ENCODE data around the gene TTC39A.
"Not testable (repeated sequence)": the region's sequence is repeated elsewhere in the genome, so short reads cannot be mapped to it uniquely, and the experiment has no call there.

The TTC39A gene

DNA sequence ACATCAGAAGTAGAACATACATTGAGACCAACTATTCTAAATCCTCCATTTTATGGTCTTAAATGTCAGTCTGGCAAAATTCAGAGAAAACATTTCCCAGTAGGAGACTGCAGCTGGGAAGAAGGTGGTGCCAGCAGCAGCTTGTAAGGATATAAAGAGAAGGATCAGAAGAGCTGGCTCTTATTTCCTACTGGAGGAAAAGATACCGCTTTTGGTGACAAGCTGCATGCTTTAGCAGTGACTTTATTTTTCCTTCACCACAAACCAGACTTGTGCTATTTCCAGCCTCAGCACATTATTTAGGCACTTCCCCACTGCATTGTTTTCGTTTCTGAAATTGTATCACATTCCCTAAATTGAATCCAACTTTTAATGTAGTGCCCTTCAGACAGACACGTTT, 65.9 kb downstream of the TTC39A start:
- no peak for DNase-seq

DNA sequence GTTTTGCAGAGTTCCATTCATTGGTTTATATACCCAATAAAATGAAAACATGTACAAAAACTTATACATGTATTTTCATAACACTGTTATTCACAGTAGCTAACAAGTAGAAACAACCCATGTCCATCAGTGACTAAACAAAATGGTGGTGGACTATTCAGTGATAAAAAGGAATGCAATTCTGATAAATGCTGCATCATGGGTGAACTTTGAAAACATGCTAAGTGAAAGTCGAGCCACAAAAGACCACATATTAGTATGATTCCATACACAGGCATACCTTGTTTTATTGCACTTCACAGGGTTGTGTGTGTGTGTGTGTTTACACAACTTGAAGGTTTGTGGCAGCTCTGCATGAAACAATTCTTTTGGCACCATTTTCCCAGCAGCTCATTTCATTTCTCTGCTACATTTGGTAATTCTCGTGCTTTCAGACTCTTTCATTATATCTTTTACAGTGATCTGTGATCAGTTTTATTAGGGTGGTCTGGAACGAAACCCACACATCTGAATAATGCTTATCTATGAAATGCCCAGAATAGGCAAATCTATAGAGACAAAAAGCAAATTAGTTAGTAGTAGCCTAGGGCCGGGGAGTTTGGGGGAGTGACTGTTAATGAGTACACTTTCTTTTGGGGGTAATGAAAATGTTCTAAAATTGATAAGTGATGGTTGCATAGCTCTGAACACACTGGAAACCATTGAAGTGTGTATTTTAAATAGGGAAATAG, 67.0 kb downstream of the TTC39A start:
- no peak for DNase-seq

DNA sequence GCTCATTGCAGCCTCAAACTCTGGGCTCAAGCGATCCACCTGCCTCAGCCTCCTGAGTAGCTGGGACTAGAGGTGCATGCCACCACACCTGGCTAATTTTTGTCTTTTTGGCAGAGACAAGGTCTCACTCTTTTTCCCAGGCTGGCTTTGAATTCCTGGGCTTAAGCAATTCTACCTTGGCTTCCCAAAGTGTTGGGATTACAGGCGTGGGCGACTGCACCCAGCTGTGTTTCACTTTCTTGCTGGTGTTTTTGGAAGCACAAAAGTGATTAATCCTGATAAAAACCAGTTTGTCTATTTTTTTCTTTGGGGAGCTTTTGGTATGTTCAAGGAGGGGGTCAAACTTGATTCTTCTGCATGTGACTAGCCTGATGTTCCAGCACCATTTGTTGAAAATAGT, 75.0 kb downstream of the TTC39A start:
- no peak for DNase-seq

DNA sequence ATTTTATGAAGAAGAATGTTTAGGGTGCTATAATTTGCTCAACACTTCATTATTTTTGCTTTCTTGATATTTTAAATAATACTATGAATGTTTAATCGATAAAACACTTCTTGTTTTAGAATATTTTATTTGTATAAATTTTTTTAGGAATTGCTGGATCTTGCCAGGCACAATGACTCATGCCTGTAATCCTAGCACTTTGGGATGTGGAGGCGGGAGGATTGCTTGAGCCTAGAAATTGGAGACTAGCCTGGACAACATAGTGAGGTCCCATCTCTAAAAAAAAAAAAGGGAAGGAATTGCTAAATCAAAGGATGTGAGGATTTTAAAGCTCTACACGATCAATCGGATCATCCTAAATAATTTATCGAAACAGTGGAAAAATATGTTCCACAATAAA, 76.7 kb downstream of the TTC39A start:
- DNase-seq: no peak

DNA sequence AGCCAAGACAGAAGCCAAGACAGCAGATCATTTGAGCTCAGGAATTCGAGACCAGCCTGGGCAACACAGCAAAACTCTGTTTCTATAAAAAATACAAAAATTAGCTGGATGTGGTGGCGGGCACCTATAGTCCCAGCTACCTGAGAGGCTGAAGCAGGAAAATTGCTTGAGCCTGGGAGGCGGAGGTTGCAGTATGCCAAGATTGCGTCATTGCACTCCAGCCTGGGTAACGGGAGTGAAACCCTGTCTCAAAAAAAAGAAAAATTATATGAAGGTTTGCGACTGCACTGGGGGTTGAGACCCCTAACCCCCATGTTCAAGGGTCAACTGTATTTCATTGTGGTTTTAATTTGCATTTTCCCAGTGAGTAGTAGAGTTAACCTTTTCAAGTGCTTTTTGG, 78.0 kb downstream of the TTC39A start:
- DNase-seq: no peak

DNA sequence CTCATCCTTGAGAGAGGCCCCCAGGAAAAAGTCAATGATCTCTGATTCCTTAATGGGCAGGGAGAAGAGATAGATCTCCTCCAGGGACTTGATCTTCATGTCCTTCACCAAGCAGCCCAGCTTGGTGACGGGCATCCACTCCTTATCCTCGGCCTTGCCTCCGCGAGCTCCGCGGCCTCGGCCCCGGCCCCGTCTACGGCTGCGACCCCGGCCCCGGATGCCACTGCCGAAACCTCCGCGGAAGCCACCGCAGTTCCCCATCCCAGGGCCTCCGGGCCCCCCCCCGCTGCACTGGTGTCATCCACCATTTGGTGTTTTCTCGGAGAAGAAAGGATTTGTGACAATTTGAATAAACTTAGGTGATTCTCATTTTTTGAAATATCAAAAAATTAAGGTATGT, 79.2 kb downstream of the TTC39A start:
- not testable (repeated sequence) for DNase-seq

DNA sequence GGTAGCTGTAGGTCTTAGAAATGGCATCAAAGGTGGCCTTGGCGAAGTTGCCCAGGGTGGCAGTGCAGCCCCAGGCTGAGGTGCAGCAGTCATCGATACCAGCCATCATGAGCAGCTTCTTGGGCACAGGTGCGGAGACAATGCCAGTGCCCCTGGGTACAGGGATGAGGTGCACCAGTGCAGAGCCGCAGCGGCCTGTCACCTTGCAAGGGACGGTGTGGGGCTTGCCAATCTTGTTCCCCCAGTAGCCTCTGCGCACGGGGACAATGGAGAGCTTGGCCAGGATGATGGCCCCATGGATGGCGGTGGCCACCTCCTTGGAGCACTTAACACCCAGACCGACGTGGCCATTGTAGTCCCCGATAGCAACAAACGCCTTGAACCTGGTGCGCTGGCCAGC, 79.6 kb downstream of the TTC39A start:
- not testable (repeated sequence) for DNase-seq

DNA sequence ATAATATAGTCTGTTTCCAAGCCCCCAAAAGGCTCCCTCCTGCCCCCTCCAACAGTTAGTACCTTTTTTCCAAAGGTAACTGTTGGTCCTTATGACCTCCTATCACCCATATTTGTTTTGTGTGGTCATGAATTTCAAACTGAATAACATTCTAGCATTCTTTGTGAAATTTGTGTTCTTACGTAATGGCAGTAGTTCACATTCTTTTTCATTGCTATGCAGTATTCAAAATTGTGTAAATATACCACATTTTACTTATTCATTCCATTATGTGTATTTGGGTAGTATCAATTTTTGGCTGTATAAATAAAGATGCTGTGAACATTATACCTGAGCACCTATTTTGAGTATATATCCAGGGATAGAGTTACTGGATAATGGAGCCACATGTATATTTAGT, 80.9 kb downstream of the TTC39A start:
- no peak for DNase-seq

DNA sequence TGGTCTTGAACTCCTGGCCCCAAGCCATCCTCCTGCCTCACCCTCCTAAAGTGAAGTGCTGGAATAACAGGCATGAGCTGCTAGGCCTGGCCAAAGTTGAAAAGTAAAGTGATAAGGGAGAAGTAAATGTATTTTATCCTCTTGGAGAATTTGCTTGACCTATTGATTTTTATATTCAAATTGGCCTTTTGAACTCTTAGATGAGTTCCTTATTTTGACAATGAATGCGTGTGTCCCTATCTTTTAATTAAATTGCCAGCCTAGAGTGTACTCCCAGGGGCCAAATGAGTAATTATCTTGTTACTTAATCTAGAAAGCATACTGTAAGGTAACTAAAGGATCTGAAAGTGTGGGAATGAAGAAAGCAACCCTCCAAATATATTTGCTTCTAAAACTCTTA, 82.9 kb downstream of the TTC39A start:
- no peak for DNase-seq

DNA sequence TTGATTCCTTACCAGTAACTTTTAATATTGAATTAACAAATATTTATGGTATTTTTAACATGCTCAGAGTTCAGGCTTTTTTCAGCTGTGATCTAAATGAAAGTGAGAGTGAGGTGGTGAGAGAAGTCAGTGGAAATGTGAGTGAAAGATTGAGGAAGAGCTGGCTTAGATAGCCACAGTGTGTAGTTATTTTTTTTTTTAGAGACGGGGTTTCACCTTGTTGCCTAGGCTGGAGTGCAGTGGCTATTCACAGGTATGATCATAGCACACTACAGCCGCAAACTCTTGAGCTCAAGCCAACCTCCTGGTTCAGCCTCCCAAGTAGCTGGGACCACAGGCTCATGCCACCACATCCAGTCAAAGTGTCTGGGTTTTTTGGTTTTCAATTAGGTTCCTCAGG, 83.3 kb downstream of the TTC39A start:
- no peak for DNase-seq

DNA sequence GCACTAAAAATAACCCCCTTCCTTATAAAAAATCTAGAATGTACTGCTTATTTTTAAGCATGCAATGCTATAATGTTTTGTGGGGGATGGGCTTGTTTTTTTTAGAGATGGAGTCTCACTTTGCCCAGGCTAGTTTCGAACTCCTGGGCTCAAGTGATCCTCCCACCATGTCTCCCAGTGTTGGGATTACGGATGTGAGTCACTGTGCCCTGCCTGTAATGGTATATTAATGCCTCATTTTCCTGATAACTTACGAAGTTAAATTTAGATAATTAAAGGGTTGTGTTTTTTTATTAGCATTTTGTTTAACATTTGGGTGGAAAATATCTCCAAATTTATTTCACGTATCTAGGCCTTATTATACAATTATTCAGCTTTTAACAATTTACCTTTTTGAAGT, 87.8 kb downstream of the TTC39A start:
- DNase-seq: no peak

DNA sequence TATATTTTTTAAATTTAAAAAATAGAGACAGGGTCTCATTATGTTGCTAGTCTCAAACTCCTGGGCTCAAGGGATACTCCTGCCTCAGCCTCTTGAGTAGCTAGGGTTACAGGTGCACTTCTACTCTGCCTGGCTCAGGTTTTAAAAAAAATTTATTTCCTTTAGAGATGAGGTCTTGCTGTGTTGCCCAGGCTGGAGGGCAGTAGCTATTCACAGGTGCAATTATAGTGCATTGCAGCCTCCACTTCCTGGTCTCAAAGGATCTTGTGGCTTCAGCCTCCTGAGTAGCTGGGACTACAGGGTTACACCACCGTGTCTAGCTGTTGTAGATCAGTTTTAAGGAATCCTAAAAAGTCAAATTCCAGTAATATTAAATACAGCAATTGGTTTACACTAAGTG, 89.2 kb downstream of the TTC39A start:
- DNase-seq: no peak

DNA sequence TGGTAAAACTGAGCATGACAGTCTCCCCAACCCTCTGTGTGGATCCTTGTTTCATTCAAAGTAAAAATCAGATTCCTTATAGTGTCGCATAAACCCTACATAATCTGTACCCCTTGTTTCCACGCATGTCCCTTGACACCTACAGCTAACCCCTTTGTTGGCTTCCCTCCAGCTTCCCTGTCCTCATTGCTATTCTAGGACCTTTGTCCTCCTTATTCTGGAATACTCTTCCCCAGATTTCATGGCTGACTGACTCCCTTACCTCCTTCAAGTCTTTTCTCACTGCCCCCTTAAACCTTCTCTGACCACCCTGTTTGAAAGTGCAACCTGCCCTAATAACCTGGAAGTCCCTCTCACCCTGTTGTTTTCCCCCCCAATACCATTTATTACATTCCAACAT, 90.3 kb downstream of the TTC39A start:
- DNase-seq: no peak

DNA sequence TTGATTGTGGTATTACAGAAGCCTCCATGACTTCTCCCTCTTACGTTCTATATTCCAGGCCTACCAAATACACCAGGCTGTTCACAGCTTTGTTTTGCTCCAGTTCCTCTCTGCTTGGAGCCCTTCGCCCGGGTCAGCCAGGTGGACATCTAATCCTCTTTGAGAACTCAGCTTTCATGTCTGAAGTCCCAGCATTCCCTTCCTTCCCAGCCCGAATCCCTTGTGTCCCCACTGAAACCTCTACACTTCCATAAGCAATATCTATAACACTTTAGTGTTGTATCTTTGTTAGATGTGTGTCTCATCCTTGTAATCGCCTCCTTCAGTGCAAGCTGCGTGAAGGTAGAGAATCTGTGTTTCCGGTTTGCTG, 92.3 kb downstream of the TTC39A start:
- DNase-seq: no peak

DNA sequence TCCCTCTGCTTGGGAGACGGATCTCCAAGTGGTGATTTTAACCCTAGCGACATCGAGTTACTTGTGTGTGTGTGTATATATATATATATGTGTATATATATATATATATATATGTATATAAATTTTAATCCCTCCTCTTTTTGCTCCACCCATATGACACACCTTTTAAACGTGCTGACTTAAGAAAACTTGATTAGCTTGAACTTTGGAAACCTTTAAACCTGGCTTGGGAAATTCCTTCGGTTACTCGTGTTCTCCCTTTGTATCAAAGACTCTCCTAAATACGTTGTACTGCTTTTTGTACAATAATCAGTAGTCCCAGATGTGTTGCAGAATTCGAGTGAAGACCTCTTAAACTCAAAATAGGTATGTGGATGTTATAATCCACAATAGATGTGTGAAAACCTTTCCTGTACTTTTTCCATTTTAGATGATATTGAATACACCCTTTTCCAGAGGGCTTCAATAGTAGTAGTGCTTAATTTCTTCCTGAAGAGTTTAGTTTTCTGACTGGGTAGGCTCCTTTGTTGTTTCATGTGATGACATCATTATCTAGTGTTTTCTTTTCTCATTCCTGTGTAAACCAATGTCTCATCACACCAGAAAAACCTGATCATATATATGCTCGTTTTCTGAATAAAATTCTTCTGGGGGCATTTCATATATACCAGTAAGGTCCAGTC, 92.9 kb downstream of the TTC39A start:
- DNase-seq: no peak

Measured in T-helper 9 cell (primary cell).